Fibroblast of skin of abdomen (primary cell): ENCODE measurements around the gene EXOC3.
"Not testable (repeated sequence)": the region's sequence is repeated elsewhere in the genome, so short reads cannot be mapped to it uniquely, and the experiment has no call there.

Experiments used
- DNase-seq: peaks from one replicate; pipeline ENCODE4 v3.0.0-alpha.2; 2013

EXOC3 gene

DNA sequence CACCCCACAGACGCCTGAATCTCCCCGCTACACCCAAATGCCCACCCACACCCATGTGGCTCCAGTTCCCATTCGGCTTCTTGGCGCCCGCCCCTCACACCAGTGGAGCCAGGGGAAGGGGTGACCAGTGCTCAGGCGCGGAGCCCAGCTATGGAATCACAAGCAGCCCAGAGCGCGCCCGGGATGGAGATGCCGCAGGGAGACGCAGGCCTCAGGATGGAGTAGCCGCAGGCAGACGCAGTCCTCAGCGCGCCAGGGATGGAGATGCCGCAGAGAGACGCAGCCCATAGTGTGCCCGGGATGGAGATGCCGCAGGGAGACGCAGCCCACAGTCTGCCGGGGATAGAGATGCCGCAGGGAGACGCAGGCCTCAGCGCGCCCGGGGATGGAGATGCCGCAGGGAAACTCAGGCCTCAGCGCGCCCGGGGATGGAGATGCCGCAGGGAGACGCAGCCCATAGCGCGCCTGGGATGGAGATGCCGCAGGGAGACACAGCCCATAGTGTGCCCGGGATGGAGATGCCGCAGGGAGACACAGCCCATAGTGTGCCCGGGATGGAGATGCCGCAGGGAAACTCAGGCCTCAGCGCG, 65.1 kb downstream of the EXOC3 start:
- not testable (repeated sequence) for DNase-seq

DNA sequence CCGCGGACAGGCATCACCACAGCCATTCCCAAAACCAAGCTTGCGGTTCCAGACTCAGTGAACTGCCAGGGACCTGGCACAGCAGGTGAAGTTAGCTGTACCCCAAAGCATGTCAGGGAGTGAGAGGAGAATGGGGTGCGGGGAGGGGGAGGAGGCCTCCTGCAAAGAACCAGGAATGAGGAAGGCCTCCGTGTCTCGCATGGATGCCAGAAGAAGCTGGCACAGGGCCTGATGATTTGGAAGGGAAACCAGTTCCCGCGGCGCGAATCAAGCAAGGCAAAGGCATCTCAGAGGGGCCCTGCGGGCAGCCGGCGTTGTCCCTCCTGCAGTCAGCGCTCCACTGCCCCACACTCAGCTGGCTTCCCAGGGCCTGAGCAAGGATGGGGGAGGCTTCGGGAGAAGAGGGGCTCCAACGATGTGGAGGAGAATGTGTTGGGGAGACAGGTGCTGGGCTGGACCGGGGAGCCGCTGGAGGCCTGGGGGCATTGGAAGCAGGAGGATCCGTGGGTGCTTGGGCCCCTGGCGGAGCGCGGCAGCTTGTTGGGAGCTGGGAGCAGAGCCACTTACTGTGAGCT, 66.7 kb downstream of the EXOC3 start:
- no peak for DNase-seq

DNA sequence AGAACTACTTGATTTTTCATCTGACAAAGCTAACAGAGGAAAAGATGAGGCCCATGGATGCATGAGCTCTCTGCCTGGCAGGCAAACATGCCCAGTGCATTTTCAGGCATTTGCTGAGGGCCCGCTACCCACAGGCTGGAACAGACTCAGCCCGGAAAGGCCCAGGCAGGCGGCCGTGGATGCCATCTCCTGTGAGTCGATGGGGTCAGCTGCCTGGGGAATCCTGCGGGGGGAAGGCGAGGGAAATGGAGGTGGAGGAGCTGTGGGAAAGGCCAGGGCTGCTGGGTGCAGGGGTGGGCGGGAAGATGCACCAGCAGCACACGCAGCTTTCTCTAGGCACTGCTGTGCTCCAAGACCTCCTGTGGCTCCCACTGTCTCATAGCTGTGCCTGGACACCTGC, 67.5 kb downstream of the EXOC3 start:
- no peak for DNase-seq

DNA sequence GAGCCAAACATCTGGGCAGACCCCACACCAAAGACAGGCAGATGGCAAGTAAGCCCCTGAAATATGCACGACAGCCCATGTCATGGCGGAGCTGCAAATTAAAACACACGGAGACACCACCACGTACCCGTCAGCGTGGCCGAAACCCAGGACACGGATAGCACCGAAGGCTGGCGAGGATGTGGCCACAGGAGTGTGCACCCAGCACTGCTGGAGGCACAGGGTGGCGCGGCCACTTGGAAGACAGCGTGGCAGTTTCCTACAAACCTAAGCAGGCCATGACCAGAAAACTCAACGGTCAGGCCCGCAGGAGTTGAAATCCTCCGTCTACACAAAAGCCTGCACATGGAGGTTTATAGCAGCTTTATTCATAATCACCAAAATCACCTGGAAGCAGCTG, 68.5 kb downstream of the EXOC3 start:
- DNase-seq = no peak

DNA sequence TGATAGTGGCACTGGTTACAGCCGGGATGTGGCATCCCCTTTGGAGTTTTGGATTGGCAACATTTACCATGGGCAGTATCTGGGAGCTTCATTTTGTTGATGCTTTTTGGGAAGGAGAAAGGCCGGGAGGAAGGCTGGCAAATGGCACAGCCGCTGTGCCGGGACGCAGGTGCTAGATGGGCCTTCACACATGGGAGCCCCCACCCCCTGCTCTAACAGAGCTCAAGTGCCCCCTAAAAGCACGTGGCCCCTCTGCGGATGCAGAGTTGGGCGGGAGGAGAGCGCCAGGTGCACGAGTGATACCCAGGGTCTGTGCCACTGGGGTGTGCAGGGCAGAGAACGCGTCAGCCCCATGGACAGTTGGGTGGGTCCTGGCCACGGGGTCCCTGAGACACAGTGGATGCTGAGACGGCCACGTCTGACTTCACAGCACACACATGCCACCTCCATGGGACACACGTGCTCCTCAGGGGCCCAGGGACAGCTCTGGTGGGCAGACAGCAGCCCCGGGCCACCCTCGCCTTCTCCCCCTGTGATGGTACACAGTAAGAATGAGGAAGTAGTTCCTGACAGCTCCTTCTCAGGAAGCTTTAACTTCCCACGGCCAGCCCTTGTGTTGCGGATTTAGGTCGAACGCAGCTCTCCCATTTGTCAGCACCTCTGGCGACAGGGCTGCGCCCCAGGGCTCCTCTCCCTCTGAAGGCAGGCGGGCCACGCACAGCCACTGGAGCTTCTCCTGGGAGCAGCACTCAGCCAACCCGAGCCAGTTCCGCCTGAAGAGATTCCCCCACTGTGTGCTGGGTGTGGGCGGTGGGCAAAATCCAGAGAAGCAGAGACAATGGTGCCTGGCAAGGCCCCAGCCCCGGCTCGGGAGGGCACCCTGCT, 70.5 kb downstream of the EXOC3 start:
- no peak for DNase-seq

DNA sequence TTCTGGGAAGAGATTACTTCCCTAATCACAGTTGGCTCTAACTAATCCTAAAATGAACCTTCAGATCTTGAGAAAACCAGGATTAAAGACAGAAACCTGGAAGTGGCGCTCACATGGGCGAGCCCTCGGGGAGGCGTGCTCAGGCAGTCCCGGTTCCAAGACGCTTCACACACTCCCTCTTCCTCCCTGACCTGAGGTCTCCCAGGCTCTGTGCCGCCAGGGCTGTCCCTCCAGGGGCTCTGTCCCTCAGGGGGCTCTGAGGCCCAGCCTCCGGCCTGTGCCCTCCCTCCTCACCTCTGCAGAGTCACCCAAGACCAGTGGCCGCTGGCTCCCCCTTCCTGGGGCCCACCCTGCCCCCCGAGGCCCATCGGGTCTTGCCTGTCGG, 71.1 kb downstream of the EXOC3 start:
- DNase-seq = no peak

DNA sequence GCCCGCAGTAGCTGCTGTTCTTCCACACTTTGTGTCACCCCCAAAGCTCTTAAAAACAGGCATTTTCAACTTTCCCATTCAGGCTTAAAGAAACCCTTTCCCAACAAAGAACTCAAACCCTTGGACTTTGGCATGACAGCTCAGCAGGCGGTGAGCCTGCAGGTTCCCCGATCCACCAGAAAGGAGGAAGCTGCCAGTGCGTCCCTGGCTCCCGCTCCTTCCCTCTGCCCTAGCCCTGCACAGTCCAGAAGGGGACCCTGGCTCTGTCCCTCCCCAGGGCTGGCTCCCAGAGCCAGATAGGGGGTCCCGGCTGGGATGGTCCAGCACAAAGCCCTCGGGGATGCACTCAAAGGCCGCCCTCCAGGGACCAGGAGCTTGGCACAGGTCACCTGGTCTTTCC, 71.7 kb downstream of the EXOC3 start:
- DNase-seq = no peak

DNA sequence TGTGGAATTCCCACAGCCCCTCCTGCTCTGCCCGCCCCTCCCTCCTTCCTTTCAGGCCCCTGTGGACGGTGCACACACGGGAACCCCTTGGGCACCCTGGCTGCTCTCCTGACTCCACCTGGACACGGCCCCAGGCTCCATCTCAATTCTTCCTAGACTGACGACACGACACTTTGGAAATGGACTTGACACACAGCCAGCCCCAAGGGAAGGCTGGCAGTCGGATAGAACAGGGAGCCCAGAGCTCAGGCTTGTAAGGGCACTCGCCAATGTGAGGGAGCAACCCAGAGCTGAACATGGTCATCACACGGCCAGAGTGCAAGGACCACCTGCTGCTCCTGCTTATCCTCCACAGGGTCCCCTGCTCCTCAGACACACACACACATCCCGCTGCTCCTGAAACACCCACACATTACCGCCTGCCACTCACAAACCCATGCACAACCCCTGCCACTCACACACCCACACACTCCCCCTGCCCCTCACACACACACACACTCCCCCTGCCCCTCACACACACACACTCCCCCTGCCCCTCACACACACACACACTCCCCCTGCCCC, 72.4 kb downstream of the EXOC3 start:
- DNase-seq = no peak

DNA sequence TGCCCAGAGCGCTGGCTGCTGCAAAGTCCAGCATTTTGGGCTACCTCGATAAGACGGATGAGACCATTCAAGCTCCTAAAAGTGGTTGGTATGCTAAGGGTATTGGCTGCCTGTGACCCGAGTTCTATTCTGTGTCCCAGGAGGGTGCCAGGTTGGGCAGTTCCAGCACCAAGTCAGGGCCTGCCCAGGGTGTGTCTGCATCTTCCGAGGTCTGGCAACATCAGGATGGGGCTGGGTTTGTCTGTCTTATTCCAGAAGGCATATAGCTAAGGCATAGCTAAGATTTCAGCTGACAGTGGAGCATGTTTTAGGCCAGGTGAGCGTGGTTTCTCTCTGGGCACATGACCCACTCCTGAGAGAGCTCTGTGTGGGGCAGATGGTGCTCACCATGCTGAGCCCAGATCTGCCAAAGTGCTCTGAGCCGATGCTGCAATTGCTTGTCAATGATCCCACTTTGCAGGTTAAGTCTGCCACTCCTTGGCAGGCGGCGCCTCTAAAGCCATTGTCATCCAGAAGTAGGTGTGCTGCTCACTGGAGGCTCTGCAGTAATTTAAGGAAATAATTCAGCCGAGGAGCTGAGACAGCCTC, 73.5 kb downstream of the EXOC3 start:
- DNase-seq = no peak
